Measurements from ENCODE around the gene CACNG7.

Gene CACNG7

DNA sequence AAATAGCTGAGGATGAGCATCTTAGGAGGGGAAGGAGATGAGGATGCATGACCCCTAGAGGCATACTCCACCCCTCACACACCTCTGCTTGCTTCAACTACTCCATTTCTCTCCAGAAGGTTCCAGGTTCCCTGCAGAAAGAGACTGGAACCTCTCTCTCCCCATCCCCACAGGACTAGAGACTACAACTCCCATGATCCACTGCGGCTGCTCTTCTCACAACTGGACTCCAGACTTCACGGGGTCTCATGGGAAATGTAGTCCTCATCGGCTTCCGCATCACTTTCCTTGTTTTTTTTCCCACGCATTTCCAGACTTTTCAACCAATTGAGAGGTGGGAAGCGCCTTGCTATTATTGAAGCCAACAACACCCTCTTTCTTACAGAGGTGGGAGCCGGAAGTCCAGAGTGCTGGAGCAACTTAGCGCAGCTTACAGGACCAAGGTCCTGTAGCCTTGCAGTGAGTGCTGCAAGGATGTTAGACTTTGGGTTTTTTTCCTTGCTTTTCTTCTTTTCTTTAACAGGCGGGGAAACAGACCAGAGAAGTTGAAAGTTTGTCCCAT, 68.4 kb downstream of the CACNG7 start:
- TF ChIP-seq, protein P1, sequence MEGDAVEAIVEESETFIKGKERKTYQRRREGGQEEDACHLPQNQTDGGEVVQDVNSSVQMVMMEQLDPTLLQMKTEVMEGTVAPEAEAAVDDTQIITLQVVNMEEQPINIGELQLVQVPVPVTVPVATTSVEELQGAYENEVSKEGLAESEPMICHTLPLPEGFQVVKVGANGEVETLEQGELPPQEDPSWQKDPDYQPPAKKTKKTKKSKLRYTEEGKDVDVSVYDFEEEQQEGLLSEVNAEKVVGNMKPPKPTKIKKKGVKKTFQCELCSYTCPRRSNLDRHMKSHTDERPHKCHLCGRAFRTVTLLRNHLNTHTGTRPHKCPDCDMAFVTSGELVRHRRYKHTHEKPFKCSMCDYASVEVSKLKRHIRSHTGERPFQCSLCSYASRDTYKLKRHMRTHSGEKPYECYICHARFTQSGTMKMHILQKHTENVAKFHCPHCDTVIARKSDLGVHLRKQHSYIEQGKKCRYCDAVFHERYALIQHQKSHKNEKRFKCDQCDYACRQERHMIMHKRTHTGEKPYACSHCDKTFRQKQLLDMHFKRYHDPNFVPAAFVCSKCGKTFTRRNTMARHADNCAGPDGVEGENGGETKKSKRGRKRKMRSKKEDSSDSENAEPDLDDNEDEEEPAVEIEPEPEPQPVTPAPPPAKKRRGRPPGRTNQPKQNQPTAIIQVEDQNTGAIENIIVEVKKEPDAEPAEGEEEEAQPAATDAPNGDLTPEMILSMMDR (IDR thresholded peaks at IDR 0.05; ENCODE audit: borderline replicate concordance, insufficient read depth, low read depth, low read length): no peak
- no peak overlapping the region for H3K4me3 ChIP-seq (ENCODE audit: low read depth, low read length)

- TF ChIP-seq, protein P1 (IDR thresholded peaks at IDR 0.05; ENCODE audit: borderline replicate concordance, insufficient read depth, low read depth, low read length): no peak
- no peak overlapping the region for H3K4me3 ChIP-seq (ENCODE audit: low read depth, low read length)
These were observed 69.1 kb downstream of the CACNG7 start for GRCh38 chr19:53977991-53978731.

GRCh38 chr19:53978975-53979801, 70.1 kb downstream of the CACNG7 start:
- H3K4me3 ChIP-seq (ENCODE audit: low read depth, low read length): no peak overlapping the region
- TF ChIP-seq, protein P1 (IDR thresholded peaks at IDR 0.05; ENCODE audit: borderline replicate concordance, insufficient read depth, low read depth, low read length): no peak

- TF ChIP-seq, protein P1 (IDR thresholded peaks at IDR 0.05; ENCODE audit: borderline replicate concordance, insufficient read depth, low read depth, low read length): no peak
- H3K4me3 ChIP-seq (ENCODE audit: low read depth, low read length): no peak overlapping the region
These were observed 71.7 kb downstream of the CACNG7 start for GRCh38 chr19:53980539-53981375.

DNA sequence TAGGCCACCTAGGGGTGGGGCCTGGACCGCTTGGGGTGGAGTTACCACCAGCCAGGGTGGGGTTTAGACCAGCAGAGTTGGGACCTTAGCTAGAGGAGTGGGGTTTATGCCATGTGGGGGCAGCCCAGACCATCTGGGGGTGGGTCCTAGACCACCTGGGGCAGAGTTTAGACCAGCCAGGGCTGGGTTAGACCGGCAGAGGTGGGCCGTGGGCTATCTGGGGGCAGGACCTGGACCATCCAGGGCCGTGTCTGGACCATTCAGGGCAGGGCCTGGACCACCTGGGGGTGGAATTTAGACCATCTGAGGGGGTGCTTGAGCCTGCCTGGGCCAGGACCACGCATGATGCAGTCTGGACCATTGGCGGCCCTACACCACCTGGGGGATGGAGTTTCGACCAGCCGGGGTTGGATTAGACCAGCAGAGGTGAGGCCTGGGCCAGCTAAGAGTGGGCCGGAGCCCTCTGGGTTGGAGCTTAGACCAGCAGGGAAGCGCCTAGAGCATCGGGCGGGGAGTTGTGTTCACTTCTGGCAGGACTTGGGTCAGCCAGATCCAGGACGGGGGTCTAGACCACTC, 72.4 kb downstream of the CACNG7 start:
- H3K4me3 ChIP-seq (ENCODE audit: low read depth, low read length): no peak overlapping the region
- TF ChIP-seq, protein P1 (IDR thresholded peaks at IDR 0.05; ENCODE audit: borderline replicate concordance, insufficient read depth, low read depth, low read length): no peak

DNA sequence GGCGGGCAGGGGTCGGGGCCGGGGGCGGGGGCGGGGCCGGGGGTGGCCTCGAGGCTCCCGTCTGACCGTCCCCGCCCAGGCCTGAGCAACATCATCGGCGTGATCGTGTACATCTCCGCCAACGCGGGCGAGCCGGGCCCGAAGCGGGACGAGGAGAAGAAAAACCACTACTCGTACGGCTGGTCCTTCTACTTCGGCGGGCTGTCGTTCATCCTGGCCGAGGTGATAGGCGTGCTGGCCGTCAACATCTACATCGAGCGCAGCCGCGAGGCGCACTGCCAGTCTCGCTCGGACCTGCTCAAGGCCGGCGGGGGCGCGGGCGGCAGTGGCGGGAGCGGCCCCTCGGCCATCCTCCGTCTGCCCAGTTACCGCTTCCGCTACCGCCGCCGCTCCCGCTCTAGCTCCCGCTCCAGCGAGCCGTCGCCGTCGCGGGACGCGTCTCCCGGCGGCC, 72.9 kb downstream of the CACNG7 start:
- no peak overlapping the region for H3K4me3 ChIP-seq (ENCODE audit: low read depth, low read length)
- TF ChIP-seq, protein P1 (IDR thresholded peaks at IDR 0.05; ENCODE audit: borderline replicate concordance, insufficient read depth, low read depth, low read length): no peak

Data from GM12875 (cell line).